Left ventricle myocardium inferior (tissue), 1 donor: Measurements from ENCODE around the gene AKIRIN2. TPM values are rescaled to one million over a fixed set of nuclear protein-coding genes. Genes with fewer than 3 reads are reported as not detected.
A peak's percentile ranks its signal among the peaks of the same experiment; 100 is the strongest.

Source experiments
- DNase-seq: peaks from one replicate; pipeline ENCODE4 v3.0.0-alpha.2; 2020
- H3K27ac ChIP-seq: fragments of 200-600 bp; replicated peaks from 2 replicates; pipeline ENCODE4 v1.8.0; 2021
- H3K27me3 ChIP-seq: fragments of 200-600 bp; 2 replicates; pipeline ENCODE4 v1.8.0; 2021; ENCODE audit warnings: low read depth
- H3K36me3 ChIP-seq: fragments of 200-600 bp; 2 replicates; pipeline ENCODE4 v1.8.0; 2021
- H3K4me1 ChIP-seq: fragments of 200-600 bp; 2 replicates; pipeline ENCODE4 v1.8.0; 2021
- H3K4me3 ChIP-seq: fragments of 200-600 bp; 2 replicates; pipeline ENCODE4 v1.8.0; 2021; ENCODE audit warnings: mild to moderate bottlenecking, moderate library complexity
- H3K9me3 ChIP-seq: fragments of 200-600 bp; replicated peaks from 2 replicates; pipeline ENCODE4 v1.8.0; 2021
- intact Hi-C: fragments of 100-400 bp; cut with micrococcal nuclease; formaldehyde crosslinking; loops from one replicate; pipeline ENCODE4 v1.11.0; 2022
- total RNA-seq: library from RNA; stranded (reverse); fragmentation: NEBNext Ultra II Directional; extraction: Animal tissue kit (Norgen Biotek cat#: 25700); gene quantifications from one replicate; pipeline ENCODE4 v1.2.1, GENCODE V29; 2021
- TF ChIP-seq, protein P1 (sequence below): fragments of 200-600 bp; IDR thresholded peaks from 2 replicates; pipeline ENCODE4 v1.8.0; 2021; ENCODE audit warnings: antibody characterized with exemption, mild to moderate bottlenecking, borderline replicate concordance
- donor health status: DM: no; HTN: yes; CAD: no; lungs with severe emphysema.

Gene AKIRIN2
- total RNA-seq, 1 donor from 2014 or later: 42.3 TPM

DNA sequence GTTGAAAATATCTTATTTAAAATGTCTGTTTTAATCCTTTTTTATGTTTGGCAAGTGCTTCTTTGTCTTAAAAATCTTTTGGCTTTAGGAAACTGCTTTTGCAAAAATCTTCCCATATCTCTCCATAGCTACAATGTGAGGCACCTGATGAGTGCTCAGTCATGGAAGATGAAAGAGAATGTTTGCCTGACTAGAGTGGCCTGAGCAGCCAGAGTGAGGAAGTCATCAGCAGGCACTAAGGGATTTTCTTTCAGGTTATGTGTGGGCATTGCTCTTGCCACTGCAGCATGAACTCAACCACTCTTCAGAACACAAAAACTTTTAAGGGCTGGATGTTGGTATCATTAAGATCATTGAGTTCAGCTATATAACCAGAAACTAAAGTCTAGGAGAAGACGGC is 47.9 kb downstream of the AKIRIN2 start:
- peaks cover 15% of the 10 kb centered on the region for H3K36me3 ChIP-seq
- intact Hi-C loops: no loop called here
- H3K27me3 ChIP-seq: no peaks in the 10 kb centered on the region
- no peaks in the 10 kb centered on the region for H3K9me3 ChIP-seq
- no peak overlapping the region for H3K4me3 ChIP-seq
- no peak overlapping the region for H3K27ac ChIP-seq
- TF ChIP-seq, protein P1, sequence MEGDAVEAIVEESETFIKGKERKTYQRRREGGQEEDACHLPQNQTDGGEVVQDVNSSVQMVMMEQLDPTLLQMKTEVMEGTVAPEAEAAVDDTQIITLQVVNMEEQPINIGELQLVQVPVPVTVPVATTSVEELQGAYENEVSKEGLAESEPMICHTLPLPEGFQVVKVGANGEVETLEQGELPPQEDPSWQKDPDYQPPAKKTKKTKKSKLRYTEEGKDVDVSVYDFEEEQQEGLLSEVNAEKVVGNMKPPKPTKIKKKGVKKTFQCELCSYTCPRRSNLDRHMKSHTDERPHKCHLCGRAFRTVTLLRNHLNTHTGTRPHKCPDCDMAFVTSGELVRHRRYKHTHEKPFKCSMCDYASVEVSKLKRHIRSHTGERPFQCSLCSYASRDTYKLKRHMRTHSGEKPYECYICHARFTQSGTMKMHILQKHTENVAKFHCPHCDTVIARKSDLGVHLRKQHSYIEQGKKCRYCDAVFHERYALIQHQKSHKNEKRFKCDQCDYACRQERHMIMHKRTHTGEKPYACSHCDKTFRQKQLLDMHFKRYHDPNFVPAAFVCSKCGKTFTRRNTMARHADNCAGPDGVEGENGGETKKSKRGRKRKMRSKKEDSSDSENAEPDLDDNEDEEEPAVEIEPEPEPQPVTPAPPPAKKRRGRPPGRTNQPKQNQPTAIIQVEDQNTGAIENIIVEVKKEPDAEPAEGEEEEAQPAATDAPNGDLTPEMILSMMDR: no peak
- DNase-seq: no peak
- H3K4me1 ChIP-seq: peaks cover 17% of the 10 kb centered on the region

GRCh38 chr6:87653074-87653962 is 48.7 kb downstream of the AKIRIN2 start:
- Histone ChIP-seq H3K9me3 (no peaks in the 10 kb centered on the region), H3K27ac (no peak overlapping the region), H3K4me1 (peaks cover 13% of the 10 kb centered on the region), H3K27me3 (no peaks in the 10 kb centered on the region), H3K4me3 (no peak overlapping the region), H3K36me3 (peaks cover 15% of the 10 kb centered on the region)
- TF ChIP-seq, protein P1: no peak
- no peak for DNase-seq
- intact Hi-C loops: no loop called here

DNA sequence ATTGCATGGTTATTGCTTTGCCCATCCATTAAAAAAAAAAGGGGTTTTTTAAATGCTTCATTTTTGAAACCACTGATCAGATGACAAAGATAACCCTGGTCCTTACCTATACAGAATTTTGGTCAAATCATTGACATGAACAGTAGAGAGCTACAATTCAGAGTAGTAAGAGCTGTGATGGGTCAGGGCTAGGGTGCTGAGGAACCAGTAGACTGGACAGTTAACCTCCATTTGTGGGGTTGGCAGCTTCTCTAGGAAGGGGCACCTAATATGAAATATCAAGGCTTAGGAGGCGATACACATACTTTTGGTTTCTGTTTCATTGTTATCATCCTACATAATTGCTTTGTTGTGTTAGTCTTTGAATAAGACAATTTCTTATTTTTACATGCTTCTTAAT is 57.0 kb downstream of the AKIRIN2 start:
- Histone ChIP-seq H3K36me3 (no peaks in the 10 kb centered on the region), H3K4me1 (peaks cover 5% of the 10 kb centered on the region), H3K9me3 (no peaks in the 10 kb centered on the region), H3K27me3 (no peaks in the 10 kb centered on the region), H3K4me3 (peak overlapping the region; percentile 23), H3K27ac (no peak overlapping the region)
- intact Hi-C loops: no loop called here
- TF ChIP-seq, protein P1: no peak
- no peak for DNase-seq

GRCh38 chr6:87641065-87641692 is 60.9 kb downstream of the AKIRIN2 start:
- Histone ChIP-seq H3K9me3 (no peaks in the 10 kb centered on the region), H3K4me1 (peaks cover 10% of the 10 kb centered on the region), H3K4me3 (no peak overlapping the region), H3K27ac (no peak overlapping the region), H3K27me3 (no peaks in the 10 kb centered on the region), H3K36me3 (peaks cover 20% of the 10 kb centered on the region)
- no peak for DNase-seq
- TF ChIP-seq, protein P1: no peak
- intact Hi-C loops: no loop called here

DNA sequence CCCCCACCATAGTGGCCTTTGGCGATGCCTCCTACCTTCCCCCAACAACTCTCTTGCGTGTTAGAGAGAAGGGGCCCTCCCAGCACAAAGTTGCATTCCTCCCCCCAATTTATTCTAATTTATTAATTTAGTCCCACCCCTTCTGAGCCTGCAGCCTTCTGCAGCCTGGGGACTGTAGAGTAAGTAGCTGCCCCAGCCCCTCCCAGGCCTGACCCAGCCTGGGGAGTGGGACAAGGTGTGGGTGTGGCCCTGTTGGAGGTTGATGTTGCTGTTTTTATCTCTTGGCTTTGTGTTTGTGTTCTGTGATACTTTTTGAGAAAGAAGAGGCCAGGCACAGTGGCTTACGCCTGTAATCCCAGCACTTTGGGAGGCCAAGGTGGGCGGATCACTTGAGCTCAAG is 62.7 kb downstream of the AKIRIN2 start:
- DNase-seq: no peak
- Histone ChIP-seq H3K4me1 (peaks cover 11% of the 10 kb centered on the region), H3K36me3 (peaks cover 29% of the 10 kb centered on the region), H3K9me3 (no peaks in the 10 kb centered on the region), H3K27ac (no peak overlapping the region), H3K27me3 (no peaks in the 10 kb centered on the region), H3K4me3 (no peak overlapping the region)
- TF ChIP-seq, protein P1: no peak
- intact Hi-C loops: no loop called here
